ENCODE data around the gene PNMA5. TPM values are rescaled to one million over a fixed set of nuclear protein-coding genes. Genes with fewer than 3 reads are reported as not detected.
"Not testable (repeated sequence)": the region's sequence is repeated elsewhere in the genome, so short reads cannot be mapped to it uniquely, and the experiment has no call there.

PNMA5 gene
- total RNA-seq, 2 donors from 2014 or later = not detected

DNA sequence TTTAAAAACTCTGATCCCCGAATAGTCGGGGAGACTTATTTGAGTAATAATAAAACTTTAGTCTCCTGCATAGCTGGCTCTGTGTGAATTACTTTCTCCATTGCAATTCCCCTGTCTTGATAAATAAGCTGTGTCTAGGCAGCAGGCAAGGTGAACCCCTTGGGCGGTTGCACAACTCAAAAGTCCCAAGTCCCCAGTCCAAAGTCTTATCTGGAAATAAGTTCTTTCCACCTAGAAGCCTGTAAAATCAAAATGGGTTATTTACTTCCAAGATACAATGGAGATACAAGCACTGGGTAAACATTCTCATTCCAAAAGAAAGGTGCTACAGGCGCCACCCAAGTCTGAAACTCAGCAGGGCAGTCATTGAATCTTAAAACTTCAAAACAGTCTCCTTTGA lies 10.1 kb upstream of the PNMA5 start:
- Histone ChIP-seq H3K4me3 (no peak overlapping the region), H3K9me3 (no peaks in the 10 kb centered on the region), H3K27ac (no peak overlapping the region), H3K27me3 (no peaks in the 10 kb centered on the region), H3K4me1 (no peaks in the 10 kb centered on the region), H3K36me3 (replicated peaks in 1 of 2; ENCODE audit: insufficient read depth in 1 of 2, low read depth in 2 of 2) (no peaks in the 10 kb centered on the region)
- DNase-seq = no peak
- no peak for ATAC-seq
- 37 to 53% methylated on average over 3 of the region's 4 CpGs for WGBS, 2 donors
- intact Hi-C loops (cut with DNase I) = no loop called here
- TF ChIP-seq POLR2A (IDR thresholded peaks at IDR 0.05) = no peak
- TF ChIP-seq, protein P1, sequence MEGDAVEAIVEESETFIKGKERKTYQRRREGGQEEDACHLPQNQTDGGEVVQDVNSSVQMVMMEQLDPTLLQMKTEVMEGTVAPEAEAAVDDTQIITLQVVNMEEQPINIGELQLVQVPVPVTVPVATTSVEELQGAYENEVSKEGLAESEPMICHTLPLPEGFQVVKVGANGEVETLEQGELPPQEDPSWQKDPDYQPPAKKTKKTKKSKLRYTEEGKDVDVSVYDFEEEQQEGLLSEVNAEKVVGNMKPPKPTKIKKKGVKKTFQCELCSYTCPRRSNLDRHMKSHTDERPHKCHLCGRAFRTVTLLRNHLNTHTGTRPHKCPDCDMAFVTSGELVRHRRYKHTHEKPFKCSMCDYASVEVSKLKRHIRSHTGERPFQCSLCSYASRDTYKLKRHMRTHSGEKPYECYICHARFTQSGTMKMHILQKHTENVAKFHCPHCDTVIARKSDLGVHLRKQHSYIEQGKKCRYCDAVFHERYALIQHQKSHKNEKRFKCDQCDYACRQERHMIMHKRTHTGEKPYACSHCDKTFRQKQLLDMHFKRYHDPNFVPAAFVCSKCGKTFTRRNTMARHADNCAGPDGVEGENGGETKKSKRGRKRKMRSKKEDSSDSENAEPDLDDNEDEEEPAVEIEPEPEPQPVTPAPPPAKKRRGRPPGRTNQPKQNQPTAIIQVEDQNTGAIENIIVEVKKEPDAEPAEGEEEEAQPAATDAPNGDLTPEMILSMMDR (IDR thresholded peaks at IDR 0.05) = no peak

DNA sequence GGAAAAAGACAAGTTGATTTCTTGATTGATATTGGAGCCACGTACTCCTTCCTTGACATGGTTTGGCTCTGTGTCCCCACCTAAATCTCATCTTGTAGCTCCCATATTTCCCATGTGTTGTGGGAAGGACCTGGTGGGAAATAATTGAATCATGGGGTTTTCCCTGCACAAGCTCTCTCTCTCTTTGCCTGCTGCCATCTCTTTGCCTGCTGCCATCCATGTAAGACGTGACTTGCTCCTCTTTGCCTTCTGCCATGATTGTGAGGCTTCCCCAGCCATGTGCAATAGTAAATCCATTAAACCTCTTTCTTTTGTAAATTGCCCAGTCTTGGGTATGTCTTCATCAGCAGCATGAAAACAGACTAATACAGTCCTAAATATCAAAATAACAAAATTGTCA lies 8.3 kb upstream of the PNMA5 start:
- H3K4me3 ChIP-seq; ATAC-seq; H3K9me3 ChIP-seq; H3K27ac ChIP-seq; H3K27me3 ChIP-seq; DNase-seq; H3K36me3 ChIP-seq (replicated peaks in 1 of 2; ENCODE audit: insufficient read depth in 1 of 2, low read depth in 2 of 2); H3K4me1 ChIP-seq; intact Hi-C loops (cut with DNase I): not testable (repeated sequence)
- 86 to 89% methylated on average over 1 to 2 of the region's 2 CpGs for WGBS, 2 donors

DNA sequence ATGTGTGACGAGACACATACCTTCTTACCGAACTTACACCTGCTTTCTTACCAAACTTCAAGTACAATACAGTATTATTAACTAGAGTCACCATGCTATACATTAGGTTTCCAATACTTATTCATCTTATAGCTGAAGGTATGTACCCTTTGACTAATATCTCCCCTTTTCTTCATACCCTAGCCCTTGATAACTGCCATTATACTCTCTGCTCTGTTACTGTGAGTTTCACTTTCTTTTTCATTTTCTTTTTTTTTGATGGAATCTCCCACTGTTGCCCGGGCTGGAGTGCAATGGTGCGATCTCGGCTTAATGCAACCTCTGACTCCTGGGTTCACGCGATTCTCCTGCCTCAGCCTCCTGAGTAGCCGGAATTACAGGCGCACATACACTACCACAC lies 3.4 kb upstream of the PNMA5 start:
- TF ChIP-seq, protein P1 (IDR thresholded peaks at IDR 0.05) = no peak
- TF ChIP-seq POLR2A (IDR thresholded peaks at IDR 0.05) = no peak
- H3K27ac ChIP-seq = no peak overlapping the region
- no peaks in the 10 kb centered on the region for H3K4me1 ChIP-seq
- H3K36me3 ChIP-seq (replicated peaks in 1 of 2; ENCODE audit: insufficient read depth in 1 of 2, low read depth in 2 of 2) = no peaks in the 10 kb centered on the region
- no peak overlapping the region for H3K4me3 ChIP-seq
- WGBS, 2 donors = 76 to 81% methylated on average over 9 of the region's 9 CpGs
- H3K9me3 ChIP-seq = no peaks in the 10 kb centered on the region
- no peaks in the 10 kb centered on the region for H3K27me3 ChIP-seq
- intact Hi-C loops (cut with DNase I) = no loop called here
- ATAC-seq (no peak), DNase-seq (no peak)

DNA sequence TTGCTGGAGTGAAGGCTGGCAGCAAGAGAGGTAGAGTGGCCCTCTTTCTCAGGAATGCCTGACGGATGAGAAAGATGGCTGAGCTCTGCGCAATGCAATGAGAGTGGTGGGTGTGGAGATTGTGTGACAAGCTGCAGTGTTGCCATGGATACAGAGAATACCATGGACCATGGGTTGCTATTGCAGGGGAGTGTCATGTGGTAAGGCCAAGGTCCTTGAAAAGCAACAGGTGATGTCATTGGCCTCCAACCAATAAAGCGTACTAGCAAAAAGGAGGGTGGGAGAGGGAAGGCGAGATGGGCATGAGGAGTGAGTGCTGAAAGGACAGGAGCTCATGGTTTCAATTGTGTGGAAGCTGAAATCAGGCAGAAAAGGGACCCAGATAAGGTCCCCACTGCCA lies 1.8 kb downstream of the PNMA5 start:
- 50 to 70% methylated on average over 2 to 4 of the region's 4 CpGs for WGBS, 2 donors
- no peak for DNase-seq
- H3K9me3 ChIP-seq = no peaks in the 10 kb centered on the region
- no peaks in the 10 kb centered on the region for H3K36me3 ChIP-seq (replicated peaks in 1 of 2; ENCODE audit: insufficient read depth in 1 of 2, low read depth in 2 of 2)
- no peak overlapping the region for H3K27ac ChIP-seq
- intact Hi-C loops (cut with DNase I) = no loop called here
- no peak overlapping the region for H3K4me3 ChIP-seq
- H3K4me1 ChIP-seq = no peaks in the 10 kb centered on the region
- H3K27me3 ChIP-seq = no peaks in the 10 kb centered on the region
- ATAC-seq = no peak
- TF ChIP-seq POLR2A (IDR thresholded peaks at IDR 0.05) = no peak
- TF ChIP-seq, protein P1 (IDR thresholded peaks at IDR 0.05) = no peak

DNA sequence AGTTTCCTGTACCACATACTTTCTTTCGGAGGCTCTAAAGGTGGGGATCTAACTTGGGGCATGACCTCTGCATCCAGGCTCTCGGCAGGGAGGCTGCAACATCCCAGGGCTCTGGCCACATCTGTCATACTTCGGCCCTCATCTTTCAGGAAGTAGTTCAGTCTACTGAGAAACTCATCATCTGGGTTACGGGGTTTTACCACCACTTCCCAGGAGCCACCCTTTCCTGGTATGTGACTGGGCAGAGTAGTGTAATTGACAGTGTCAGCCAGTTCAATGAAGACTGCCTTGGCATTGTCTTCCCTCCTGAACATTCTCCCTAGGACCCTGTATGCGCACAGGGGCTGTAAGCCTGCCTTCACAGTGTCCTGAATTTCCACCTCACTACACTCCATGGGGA lies 2.8 kb downstream of the PNMA5 start:
- Histone ChIP-seq H3K27me3 (no peaks in the 10 kb centered on the region), H3K4me1 (no peaks in the 10 kb centered on the region), H3K27ac (no peak overlapping the region), H3K36me3 (replicated peaks in 1 of 2; ENCODE audit: insufficient read depth in 1 of 2, low read depth in 2 of 2) (no peaks in the 10 kb centered on the region), H3K4me3 (no peak overlapping the region), H3K9me3 (no peaks in the 10 kb centered on the region)
- ATAC-seq (no peak), DNase-seq (no peak)
- intact Hi-C loops (cut with DNase I) = no loop called here
- TF ChIP-seq POLR2A (IDR thresholded peaks at IDR 0.05) = no peak
- TF ChIP-seq, protein P1 (IDR thresholded peaks at IDR 0.05) = no peak
- 72 to 76% methylated on average over 5 of the region's 5 CpGs for WGBS, 2 donors

Measured in body of pancreas (tissue), 4 donors.